GM18909 (cell line): ENCODE results near the gene SLC35E1.

Source experiments
- ATAC-seq: cut with Tn5 transposase; IDR thresholded peaks from one replicate; pipeline ENCODE4 v1.9.1; 2021; ENCODE audit warnings: mild to moderate bottlenecking; ENCODE audit not compliant: unreplicated experiment, poor library complexity

SLC35E1 gene

GRCh38 chr19:16599655-16600346 is 27.6 kb upstream of the SLC35E1 start:
- no peak for ATAC-seq

GRCh38 chr19:16598848-16599247 is 26.6 kb upstream of the SLC35E1 start:
- no peak for ATAC-seq

- no peak for ATAC-seq
Observed at GRCh38 chr19:16596399-16596798, 24.2 kb upstream of the SLC35E1 start.

- no peak for ATAC-seq
Observed at GRCh38 chr19:16595097-16595496, 22.9 kb upstream of the SLC35E1 start.

- no peak for ATAC-seq
Observed at GRCh38 chr19:16594681-16595091, 22.5 kb upstream of the SLC35E1 start.

GRCh38 chr19:16594131-16594586 is 21.9 kb upstream of the SLC35E1 start:
- ATAC-seq = peak; percentile 39

- no peak for ATAC-seq
Observed at GRCh38 chr19:16593181-16593580, 21.0 kb upstream of the SLC35E1 start.

- ATAC-seq = no peak
Observed at GRCh38 chr19:16591803-16592556, 19.8 kb upstream of the SLC35E1 start.

- ATAC-seq = no peak
Observed at GRCh38 chr19:16590876-16591802, 18.9 kb upstream of the SLC35E1 start.

- no peak for ATAC-seq
Observed at GRCh38 chr19:16589917-16590316, 17.7 kb upstream of the SLC35E1 start.

GRCh38 chr19:16588824-16589577 is 16.8 kb upstream of the SLC35E1 start:
- ATAC-seq = no peak

GRCh38 chr19:16587833-16588823 is 15.9 kb upstream of the SLC35E1 start:
- ATAC-seq = peak; percentile 41

GRCh38 chr19:16586991-16587832 is 15.0 kb upstream of the SLC35E1 start:
- ATAC-seq = no peak

- ATAC-seq = no peak
Observed at GRCh38 chr19:16586477-16586871, 14.3 kb upstream of the SLC35E1 start.

- ATAC-seq = peak; percentile 30
Observed at GRCh38 chr19:16585808-16586476, 13.7 kb upstream of the SLC35E1 start.

- ATAC-seq = peak; percentile 0
Observed at GRCh38 chr19:16585094-16585801, 13.0 kb upstream of the SLC35E1 start.
